ENCODE data around the gene RARS1. TPM values are rescaled to one million over a fixed set of nuclear protein-coding genes. Genes with fewer than 3 reads are reported as not detected.

RARS1 gene
- total RNA-seq, 1 donor from 2014 or later: 139 TPM

DNA sequence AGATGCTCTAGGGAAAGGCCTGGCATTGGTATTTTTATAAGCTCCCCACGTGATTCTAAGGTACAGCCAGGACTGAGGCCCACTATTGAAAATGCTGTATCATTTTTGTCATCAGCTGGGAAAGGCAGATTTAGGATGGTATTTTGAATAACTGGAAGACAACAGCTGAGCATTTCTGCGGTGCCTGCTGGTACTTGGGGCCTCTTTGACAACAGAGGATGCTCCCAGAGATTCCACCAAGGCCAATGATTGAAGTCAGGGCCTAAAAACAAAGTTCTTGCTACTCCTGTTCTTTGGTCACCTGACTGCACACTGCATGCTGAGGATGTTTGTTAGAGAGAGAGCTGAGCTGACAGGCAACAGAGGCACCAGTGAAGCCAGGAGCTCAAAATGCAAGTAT, 50.9 kb downstream of the RARS1 start:
- Histone ChIP-seq H3K27ac (ENCODE audit: low read depth, low read length) (no peak overlapping the region), H3K36me3 (ENCODE audit: insufficient read depth, low read length) (no peaks in the 10 kb centered on the region), H3K27me3 (ENCODE audit: insufficient read depth, low read length) (no peaks in the 10 kb centered on the region), H2AFZ (ENCODE audit: low read depth, low read length) (no peak overlapping the region), H3K4me1 (ENCODE audit: insufficient read depth, low read length) (no peaks in the 10 kb centered on the region), H4K20me1 (ENCODE audit: insufficient read depth, low read length) (no peaks in the 10 kb centered on the region), H3K9ac (ENCODE audit: low read length) (no peak overlapping the region), H3K79me2 (ENCODE audit: insufficient read depth, low read length) (no peaks in the 10 kb centered on the region), H3K4me2 (ENCODE audit: low read length) (no peak overlapping the region), H3K9me3 (ENCODE audit: insufficient read depth, low read depth, low read length) (no peaks in the 10 kb centered on the region), H3K4me3 (ENCODE audit: insufficient read depth, low read depth, low read length) (no peak overlapping the region)
- DNase-seq (ENCODE audit: low read depth): no peak
- H3K9me3 Mint-ChIP-seq (ENCODE audit: unreplicated experiment): no peaks in the 10 kb centered on the region
- TF ChIP-seq EZH2 (IDR thresholded peaks at IDR 0.05; ENCODE audit: insufficient read depth, low read length) (no peak), CTCF (IDR thresholded peaks at IDR 0.05; ENCODE audit: insufficient read depth, low read depth, low read length) (no peak)
- no peak overlapping the region for H3K4me3 Mint-ChIP-seq (ENCODE audit: unreplicated experiment)
- H3K36me3 Mint-ChIP-seq (ENCODE audit: low read depth, unreplicated experiment): no peaks in the 10 kb centered on the region
- FAIRE-seq: no peak
- H3K4me1 Mint-ChIP-seq (ENCODE audit: low read depth, unreplicated experiment): peaks cover 2% of the 10 kb centered on the region
- peaks cover 3% of the 10 kb centered on the region for H3K27me3 Mint-ChIP-seq (ENCODE audit: low read depth, unreplicated experiment)
- no peak overlapping the region for H3K27ac Mint-ChIP-seq (ENCODE audit: unreplicated experiment)

DNA sequence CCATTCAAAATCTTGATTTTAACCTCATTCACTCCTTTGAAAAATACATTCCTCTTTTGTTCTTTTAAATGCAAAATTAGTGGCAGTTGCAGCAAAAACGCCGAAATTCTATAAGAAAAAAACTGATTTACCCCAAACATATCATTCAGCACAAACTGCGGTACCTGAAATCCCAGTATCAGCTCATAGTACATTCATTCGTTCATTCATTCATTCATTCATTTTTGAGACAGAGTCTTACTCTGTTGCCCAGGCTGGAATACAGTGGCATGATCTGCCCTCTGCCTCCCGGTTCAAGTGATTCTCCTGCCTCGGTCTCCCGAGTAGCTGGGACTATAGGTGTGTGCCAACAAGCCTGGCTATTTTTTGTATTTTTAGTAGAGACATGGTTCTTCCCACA, 63.3 kb downstream of the RARS1 start:
- Mint-ChIP-seq H3K4me1 (ENCODE audit: low read depth, unreplicated experiment) (no peaks in the 10 kb centered on the region), H3K9me3 (ENCODE audit: unreplicated experiment) (no peaks in the 10 kb centered on the region), H3K4me3 (ENCODE audit: unreplicated experiment) (no peak overlapping the region), H3K27ac (ENCODE audit: unreplicated experiment) (no peak overlapping the region), H3K27me3 (ENCODE audit: low read depth, unreplicated experiment) (no peaks in the 10 kb centered on the region), H3K36me3 (ENCODE audit: low read depth, unreplicated experiment) (peaks cover 15% of the 10 kb centered on the region)
- Histone ChIP-seq H3K36me3 (ENCODE audit: insufficient read depth, low read length) (peaks cover 12% of the 10 kb centered on the region), H3K27ac (ENCODE audit: low read depth, low read length) (no peak overlapping the region), H3K9ac (ENCODE audit: low read length) (no peak overlapping the region), H2AFZ (ENCODE audit: low read depth, low read length) (no peak overlapping the region), H4K20me1 (ENCODE audit: insufficient read depth, low read length) (peaks cover 37% of the 10 kb centered on the region), H3K4me1 (ENCODE audit: insufficient read depth, low read length) (peaks cover 5% of the 10 kb centered on the region), H3K79me2 (ENCODE audit: insufficient read depth, low read length) (peaks cover 28% of the 10 kb centered on the region), H3K4me3 (ENCODE audit: insufficient read depth, low read depth, low read length) (no peak overlapping the region), H3K9me3 (ENCODE audit: insufficient read depth, low read depth, low read length) (no peaks in the 10 kb centered on the region), H3K4me2 (ENCODE audit: low read length) (no peak overlapping the region), H3K27me3 (ENCODE audit: insufficient read depth, low read length) (no peaks in the 10 kb centered on the region)
- FAIRE-seq (no peak), DNase-seq (ENCODE audit: low read depth) (no peak)
- TF ChIP-seq EZH2 (IDR thresholded peaks at IDR 0.05; ENCODE audit: insufficient read depth, low read length) (no peak), CTCF (IDR thresholded peaks at IDR 0.05; ENCODE audit: insufficient read depth, low read depth, low read length) (no peak)

GRCh38 chr5:168550656-168551055, 64.4 kb downstream of the RARS1 start:
- no peak overlapping the region for H3K27ac Mint-ChIP-seq (ENCODE audit: unreplicated experiment)

More at GRCh38 chr5:168550656-168551055, 64.4 kb downstream of the RARS1 start:
- Mint-ChIP-seq H3K36me3 (ENCODE audit: low read depth, unreplicated experiment) (peaks cover 15% of the 10 kb centered on the region), H3K4me3 (ENCODE audit: unreplicated experiment) (no peak overlapping the region), H3K27me3 (ENCODE audit: low read depth, unreplicated experiment) (no peaks in the 10 kb centered on the region), H3K4me1 (ENCODE audit: low read depth, unreplicated experiment) (no peaks in the 10 kb centered on the region), H3K9me3 (ENCODE audit: unreplicated experiment) (no peaks in the 10 kb centered on the region)
- FAIRE-seq (no peak), DNase-seq (ENCODE audit: low read depth) (no peak)
- peaks cover 5% of the 10 kb centered on the region for H3K4me1 ChIP-seq (ENCODE audit: insufficient read depth, low read length)
- no peak overlapping the region for H3K27ac ChIP-seq (ENCODE audit: low read depth, low read length)
- H4K20me1 ChIP-seq (ENCODE audit: insufficient read depth, low read length): peaks cover 37% of the 10 kb centered on the region
- no peak overlapping the region for H2AFZ ChIP-seq (ENCODE audit: low read depth, low read length)
- no peak overlapping the region for H3K9ac ChIP-seq (ENCODE audit: low read length)
- H3K9me3 ChIP-seq (ENCODE audit: insufficient read depth, low read depth, low read length): no peaks in the 10 kb centered on the region
- H3K79me2 ChIP-seq (ENCODE audit: insufficient read depth, low read length): peaks cover 28% of the 10 kb centered on the region
- H3K36me3 ChIP-seq (ENCODE audit: insufficient read depth, low read length): peaks cover 12% of the 10 kb centered on the region
- TF ChIP-seq CTCF (IDR thresholded peaks at IDR 0.05; ENCODE audit: insufficient read depth, low read depth, low read length): no peak
- no peak for TF ChIP-seq EZH2 (IDR thresholded peaks at IDR 0.05; ENCODE audit: insufficient read depth, low read length)
- H3K27me3 ChIP-seq (ENCODE audit: insufficient read depth, low read length): no peaks in the 10 kb centered on the region
- no peak overlapping the region for H3K4me2 ChIP-seq (ENCODE audit: low read length)
- no peak overlapping the region for H3K4me3 ChIP-seq (ENCODE audit: insufficient read depth, low read depth, low read length)
